HT1080 (cell line): ENCODE measurements around the gene SGMS2. TPM values are rescaled to one million over a fixed set of nuclear protein-coding genes. Genes with fewer than 3 reads are reported as not detected.

Source experiments
- DNase-seq: peaks from one replicate; pipeline ENCODE4 v3.0.0-alpha.2; 2015; ENCODE audit warnings: low read depth
- total RNA-seq: library from RNA; depleted of rRNA; stranded (reverse); fragments of >200 nt; shearing (Covaris generic); gene quantifications from 2 replicates; pipeline ENCODE4 v1.2.3, GENCODE V29; 2014

Gene SGMS2
- total RNA-seq, 1 experiment from 2014 or later, result 20.8 TPM

DNA sequence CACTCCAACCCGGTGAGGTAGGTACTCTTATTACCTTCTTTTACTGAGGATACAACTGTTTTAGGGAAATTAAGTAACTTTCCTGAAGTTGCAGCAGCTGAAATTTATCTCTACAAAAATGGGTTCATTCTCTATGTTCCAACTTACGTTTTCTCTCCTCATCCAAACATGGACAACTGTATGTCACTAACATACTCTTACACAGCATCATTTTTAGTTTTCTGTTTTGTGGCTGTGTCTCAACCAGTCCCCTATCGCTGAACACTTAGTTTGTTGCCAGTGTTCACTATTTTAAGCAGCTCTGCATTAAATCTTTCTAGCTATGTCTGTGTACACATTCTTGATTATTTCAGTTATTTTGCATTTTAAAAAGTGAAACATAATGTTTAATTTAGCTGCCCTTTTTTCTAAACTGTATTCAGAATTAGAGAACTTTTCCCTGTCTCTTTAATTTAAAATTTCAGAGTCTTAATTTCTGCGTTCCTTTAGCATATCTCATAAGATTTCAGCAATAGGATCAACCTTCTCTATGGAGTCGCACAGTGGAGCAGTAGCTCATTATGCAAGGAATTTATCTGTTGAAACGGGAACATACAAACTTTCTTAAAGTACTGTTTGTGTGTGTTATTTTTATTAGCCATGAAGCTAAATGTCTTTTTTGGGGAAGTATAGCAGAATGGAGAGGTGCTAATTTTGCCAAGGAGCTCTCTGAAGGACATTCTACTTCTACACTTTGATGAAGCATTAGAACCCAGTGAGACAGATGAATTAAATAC is 3.8 kb downstream of the SGMS2 start:
- DNase-seq, result no peak

DNA sequence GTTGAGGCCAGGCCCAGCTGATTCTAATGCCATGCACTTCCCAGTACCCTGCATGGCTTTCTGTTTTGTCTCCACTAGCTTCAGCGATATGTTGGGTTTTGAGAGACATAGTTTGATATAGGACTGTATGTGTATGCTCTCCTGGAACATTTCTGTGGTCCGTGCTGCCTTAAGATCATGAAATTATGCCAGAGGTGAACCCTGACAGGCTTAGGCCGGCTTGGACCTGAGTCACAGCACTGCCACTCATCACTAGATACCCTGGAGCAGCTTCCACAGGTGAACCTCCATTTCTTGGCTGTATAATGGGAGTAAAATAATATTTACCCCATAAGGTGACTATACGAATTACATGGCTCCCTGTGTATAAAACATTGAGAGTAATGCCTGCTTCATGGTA is 6.4 kb downstream of the SGMS2 start:
- no peak for DNase-seq

DNA sequence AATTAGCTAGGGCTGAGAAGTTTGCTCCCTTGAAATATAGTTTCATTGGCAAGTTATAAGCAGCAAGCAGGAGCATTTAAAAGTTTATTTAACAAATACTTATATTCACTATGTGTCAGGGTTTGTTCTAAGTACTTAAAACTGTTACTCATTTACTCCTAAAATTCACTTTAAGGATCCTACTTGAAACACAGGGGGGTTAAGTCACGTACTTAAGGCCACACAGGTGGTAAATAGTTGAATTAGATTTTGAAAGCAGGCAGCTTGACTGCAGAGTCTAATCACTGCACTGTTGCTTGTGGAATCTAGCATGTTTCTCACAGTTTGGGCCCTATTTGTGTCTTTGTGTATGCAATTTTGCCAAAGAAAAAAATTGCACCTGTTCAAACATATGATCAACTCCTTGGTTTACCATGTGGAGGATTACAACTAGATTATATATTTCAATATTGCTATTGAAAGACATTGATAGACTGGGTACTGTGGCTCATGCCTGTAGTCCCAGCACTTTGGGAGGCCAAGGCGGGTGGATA is 7.6 kb downstream of the SGMS2 start:
- no peak for DNase-seq

DNA sequence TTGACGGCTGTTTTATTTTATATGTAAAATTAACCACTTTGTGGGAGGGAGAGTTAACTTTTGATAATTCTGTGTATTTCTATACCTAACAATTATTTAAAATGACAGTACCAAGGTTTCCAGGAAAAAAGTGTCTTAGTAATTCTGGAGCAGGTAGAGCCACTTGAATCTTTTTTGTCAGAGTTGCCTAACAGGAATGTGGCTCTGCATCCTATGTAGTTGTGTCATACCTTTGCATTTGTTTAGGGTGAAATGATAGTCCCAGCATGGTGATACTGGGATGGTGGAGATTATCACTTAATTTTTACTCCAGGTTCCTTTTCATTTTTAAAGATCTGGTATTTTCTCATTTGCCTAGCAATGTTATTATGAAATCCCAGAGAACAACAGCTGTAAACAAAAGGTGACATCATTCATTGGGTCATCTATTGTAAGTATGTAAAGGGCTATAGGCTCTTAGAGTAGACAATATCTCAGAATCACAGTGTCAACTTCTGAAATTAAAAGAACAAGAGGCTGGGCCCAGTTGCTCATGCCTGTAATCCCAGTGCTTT is 9.6 kb downstream of the SGMS2 start:
- no peak for DNase-seq

DNA sequence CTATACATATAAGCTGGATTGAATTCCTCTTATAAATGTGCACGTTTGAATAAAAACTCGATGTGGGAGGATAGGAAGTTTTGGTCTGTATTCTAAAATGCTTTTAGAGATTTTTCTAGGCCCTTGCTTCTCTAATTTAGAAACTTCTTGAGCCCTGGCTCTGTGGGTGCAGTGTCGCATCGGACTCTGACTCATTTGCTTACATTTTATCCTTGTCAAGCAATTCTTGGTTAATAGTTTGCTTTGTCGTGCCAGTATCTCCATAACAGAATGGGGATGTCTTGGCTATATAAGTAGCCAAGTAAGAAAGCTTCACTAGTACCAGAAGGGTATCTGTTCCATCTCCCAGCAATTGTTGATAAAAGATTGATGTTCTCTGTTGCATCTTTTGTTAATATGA is 10.7 kb downstream of the SGMS2 start:
- no peak for DNase-seq

DNA sequence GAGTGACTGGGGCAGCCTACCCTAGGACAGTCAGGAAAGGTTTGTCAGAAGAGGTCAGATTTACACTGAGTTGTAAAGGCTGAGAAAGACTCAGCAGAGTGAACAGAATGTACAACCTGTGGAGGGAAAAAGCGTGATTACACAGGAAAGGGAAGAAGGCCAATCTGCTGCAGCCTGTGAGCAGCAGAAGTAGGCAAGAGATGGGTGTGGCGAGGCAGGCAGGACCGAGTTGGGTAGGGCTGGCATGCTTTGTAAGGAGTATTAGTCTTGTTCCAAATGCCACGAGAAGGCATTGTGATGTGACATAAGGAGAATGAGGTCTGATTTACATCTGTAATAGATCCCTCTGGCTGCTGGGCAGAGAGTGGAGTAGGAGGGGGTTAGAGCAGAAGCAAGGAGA is 12.6 kb downstream of the SGMS2 start:
- no peak for DNase-seq

DNA sequence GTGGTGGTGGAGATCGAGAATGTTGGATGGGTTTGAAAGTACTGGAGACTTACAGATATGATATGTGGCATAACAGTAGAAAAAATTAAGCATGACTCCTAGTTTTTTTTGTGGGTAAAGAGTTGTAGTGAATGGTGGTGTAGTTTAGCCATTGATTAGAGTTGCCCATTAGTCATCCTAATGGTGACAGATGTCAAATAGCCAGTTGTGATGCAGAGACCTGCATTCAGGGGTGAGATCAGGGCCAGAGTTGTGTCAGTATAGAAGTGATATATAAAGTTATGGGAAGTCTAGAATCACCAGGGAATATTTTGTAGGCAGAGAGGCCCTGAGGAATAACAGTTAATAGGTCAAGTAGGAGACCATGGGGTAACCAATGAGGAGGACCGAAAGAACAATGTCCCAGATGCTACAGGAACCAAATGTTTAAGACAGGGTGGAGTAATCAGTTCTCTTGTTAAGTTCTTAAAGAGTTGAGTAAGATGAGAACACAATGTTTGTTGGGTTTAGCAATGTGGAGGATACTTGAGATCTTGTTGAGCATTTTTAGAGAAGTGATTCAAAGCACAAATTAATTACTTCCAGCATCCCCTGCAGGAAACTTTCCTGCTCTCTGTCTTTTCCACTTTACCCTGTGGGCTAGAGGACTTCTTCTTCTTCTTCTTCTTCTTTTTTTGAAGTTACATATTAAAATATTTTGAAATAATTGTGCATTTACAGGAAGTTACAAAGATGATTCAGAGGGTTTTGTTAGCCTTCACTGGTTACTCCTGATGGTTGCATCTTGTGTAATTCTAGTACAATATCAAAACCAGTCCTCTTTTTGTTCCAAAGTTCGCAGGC is 13.3 kb downstream of the SGMS2 start:
- DNase-seq, result no peak

DNA sequence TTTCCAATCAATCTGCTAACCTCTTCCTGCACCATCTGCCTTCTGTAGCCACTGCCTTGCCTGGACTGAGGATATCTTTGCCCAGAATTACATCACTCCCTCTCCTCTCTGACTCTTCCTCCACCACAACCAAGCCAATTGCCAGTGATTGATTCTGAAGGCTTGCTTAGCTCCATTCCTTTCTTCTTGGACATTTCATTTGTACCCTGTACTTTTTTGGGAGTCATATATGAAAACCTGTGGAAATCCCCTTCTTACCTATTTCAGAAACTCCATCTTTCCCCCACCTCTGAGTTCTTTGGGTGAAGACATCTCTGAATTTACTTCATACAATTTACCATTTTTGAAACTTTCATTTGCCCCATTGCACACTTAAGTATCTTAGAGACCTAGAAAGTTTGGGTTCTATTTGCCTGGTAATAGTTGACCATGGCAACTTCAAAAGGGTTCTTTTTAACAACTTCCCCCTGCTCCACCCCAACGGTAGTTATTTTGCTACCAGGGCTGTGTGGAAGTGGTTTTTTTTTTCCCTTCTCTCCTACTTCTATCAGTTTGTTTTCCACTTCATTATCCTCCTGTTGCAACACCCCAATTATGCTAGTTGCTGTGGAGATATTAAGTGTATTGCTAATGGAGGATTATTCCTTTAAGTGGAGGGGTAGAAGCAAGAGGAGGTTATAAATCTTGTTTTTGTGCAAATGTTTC is 14.3 kb downstream of the SGMS2 start:
- DNase-seq, result no peak

DNA sequence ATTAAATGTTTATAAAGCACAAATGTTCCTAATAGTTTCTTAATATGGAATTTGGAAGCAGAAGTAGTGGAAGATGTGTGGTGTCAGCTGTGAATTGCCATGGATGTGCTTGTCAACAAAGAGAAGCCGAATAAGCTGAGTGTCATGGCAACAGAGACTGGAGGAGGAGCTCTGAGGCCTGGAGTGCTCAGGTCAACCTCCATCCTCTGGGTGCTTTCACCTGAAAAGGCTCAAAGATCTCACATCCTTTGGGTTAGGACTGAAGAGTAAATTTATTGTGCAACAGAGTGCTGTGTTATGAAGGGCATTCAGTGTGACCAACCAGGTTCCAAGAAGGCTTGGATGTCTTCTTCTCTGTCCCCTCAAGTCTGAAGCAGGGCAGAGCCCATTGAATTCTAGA is 18.7 kb downstream of the SGMS2 start:
- DNase-seq, result no peak

DNA sequence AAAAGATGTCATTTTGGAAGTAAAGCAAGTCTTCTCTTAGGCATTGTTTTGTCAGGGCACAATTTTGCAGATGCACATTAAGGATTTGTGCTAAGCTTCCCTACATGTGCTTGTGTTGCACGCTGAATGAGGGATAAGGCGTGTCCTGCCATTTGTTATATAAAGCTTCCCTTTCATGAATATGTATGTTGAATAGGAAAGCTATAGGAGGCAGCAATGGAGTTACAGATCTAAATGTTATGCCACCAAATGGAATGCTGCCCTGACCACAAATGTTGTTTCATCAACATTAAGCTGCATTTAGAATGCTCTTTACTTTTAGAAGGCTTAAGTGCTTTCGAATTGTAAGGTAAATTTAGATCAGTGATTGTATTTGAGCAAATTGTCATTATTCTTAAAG is 20.9 kb downstream of the SGMS2 start:
- no peak for DNase-seq

DNA sequence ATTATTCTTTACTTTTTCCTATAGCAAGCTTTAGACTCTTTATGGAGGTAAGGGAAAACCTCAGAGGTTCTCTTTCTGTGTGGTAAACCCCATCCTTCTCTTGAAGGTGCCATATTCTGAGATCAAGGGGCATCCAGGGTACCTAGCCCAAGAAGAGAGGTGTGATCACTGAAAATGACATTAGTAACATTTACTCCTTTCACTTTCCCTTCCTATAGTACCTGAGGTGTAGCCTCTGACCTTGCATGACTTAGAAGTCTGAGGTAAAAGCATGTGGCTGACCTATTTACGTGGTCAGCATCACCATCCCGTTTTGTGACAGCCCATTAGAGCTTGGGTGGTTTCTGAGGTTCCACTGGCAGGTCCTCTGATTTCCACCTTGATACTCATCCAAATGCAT is 25.7 kb downstream of the SGMS2 start:
- no peak for DNase-seq

DNA sequence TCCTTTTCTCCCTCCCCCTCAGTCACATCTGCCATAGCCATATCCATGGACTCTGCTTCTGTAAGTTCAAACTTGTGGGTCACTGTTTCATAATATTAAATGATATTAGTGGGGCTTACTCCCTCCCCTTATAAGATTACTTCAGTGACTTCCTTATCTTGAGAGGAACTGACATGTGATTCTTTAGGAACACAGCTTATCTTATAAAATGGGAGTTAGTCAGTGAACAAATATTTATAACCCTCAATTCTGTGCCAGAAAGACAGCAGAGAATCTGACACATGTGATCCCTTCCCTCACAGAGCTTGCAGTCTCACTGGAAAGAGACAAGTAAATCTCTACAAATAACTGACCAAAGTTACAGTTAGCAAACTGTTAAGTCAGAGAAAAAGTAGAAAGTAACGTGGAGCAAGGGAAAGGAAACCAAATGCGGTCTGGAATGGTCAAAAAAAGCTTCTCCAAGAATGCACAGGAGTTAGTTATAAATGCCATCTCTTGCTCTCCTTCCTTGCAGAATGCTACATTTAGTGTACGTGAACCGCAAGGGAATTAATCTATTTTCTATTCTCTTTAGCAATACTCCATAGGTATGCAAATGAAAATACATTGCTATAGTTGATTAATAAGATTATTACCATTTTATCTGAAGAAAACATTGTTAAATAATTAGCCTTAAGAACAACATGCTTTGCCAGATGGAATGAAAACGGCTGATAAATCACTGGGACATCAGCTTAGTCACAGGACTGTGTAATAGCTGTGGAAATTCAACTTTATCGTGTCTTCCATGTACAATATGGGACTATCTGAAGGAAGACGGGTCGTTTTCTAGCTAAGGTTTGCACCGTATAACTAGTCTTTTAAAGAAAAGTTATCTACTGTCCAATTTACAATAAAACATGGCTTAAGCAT is 29.0 kb downstream of the SGMS2 start:
- peak; percentile 29 for DNase-seq

DNA sequence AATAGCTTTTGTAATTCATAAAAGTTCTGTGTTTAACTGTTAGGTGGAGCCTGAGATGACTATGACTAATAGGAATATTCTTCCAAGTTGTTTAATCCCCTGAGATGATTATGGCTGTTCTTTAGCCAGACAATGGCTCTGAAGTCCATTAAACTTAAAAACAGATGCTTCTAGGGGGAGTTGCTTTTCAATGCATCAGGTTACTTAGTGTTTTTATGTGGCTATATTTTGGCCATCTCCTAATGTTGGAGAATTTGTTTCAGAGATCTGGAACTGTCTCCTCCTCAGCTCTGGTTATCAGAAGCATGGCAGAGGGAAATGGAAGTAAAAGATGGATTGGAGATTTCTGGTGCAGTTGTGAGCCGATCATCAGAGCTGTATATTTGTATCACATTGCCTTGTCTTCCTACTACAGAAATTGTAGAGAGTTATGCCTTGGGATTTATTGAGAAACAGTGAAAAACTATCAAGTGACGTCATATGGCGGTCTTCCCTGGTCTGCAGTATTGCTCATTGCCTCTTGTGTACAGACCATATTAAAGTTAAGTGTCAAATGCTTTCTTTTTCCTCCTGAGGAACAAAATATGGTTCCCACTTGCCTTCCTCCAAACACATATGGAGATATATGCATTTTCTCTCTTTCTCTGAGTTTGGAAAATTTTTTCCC is 29.8 kb downstream of the SGMS2 start:
- no peak for DNase-seq

DNA sequence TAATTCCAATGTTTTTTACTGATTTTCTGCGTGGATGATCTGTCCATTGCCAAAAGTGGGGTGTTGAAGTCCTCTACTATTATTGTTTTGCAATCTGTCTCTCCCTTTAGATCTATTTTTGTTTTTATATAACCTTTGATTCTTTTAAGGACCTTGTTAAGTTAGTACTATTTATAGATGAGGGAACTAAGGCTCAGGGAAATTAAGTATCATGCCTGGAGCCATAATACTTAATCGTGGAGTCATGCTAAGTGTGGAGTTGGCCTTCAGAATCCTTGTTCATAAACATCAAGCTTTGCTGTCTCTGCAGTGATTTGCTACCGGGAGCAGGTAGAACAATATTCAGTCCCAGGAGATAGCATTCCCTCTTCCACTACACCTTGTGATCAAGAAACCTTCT is 31.0 kb downstream of the SGMS2 start:
- no peak for DNase-seq

DNA sequence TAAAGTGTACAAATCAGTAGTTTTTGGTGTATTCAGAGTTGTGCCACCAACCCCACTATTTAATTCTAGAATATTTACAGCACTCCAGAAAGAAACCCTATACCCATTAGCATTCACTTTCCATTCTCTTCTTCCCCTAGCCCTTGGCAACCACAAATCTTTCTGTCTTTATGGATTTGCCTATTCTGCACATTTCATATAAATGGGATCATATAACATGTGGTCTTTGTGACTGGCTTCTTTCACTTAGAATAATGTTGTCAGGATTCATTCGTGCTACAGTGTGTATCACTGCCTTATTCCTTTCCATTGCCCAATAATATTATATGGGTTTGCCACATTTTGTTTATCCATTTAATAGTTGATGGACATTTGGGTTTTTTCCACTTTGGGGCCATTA is 32.2 kb downstream of the SGMS2 start:
- DNase-seq, result no peak

DNA sequence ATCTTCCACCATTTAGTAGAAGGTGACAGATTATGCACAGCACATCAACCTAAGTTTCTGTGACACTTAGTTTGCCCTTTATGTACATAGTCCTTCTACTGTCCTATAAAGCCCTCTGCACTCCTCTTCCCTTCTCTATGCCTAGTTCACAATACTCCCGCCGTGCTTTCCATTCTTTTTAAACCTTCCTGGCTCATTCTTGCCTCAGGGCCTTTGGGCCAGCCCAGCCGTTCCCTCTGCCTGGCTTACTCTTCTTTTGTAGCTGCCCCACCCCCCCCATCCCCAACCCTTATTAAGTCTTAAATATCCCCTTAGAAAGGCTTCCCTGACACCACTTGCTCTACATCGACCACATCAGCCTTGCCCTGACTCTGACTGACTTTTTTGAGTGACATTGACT is 33.0 kb downstream of the SGMS2 start:
- DNase-seq, result no peak

DNA sequence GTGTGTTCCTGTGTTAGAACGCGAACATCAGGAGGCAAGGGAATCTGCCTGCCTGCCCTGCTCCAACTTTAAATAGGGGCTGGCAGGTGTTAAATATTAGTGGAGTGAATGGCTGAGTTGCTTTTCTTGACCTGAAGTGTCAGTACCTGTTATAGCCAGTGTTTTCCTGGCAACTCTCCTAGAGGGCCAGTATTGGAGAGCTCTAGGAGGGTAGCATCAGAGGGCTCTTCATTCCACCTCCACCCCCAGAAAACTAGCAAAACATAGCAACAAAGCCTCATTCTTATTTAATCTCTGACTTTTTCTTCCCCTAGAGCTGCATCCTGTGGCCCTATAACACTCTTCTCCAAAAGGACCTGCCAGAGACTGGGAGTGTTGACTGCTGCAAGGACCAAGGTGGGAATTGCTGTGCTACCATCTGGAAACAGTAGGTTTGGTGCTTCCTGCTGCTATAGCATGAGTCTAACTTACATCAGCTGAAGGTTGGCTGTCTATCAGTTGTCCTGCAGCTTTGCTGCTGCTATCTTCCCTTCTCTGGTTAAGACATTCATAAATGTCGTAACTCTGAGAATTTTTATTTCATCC is 33.5 kb downstream of the SGMS2 start:
- DNase-seq, result no peak

DNA sequence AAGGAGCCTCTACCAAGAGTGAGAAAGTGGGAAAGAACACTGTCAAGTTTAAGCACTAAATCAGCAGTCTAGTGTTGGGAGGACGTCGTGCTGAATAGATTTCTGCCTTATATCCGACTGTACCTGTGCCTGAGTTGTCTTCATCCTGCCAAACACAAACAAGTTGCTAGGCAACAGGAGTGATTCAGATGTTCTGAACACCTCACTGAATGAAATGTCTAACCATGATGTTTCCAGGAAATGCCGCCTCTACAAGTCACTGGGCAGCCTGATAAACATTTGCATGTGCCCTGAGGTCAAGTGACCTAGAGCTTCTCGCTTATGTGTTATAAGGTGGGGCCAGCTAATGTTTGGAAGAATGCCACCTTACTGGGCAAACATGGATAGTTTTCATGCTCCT is 37.9 kb downstream of the SGMS2 start:
- DNase-seq, result peak; percentile 83

DNA sequence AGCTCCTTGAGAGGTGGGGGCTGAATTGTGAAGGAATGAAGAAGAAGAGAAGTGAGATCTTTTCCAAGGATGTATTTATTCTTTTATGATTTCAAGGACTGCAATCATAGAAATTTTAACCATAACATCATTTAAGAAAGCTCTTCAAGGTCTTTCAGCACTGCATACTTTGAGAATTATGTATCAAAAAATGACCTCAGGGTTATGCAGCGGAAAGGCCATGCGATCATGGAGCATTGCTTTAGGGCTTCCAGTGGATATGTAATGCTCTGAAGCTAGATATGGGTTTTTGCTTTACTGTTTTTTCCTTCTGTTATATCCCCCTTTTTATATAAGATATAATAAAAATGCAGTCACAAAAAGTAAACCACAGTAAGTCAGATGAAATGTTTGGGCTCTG is 38.7 kb downstream of the SGMS2 start:
- DNase-seq, result no peak
